H7 (cell line): ENCODE results near the gene SART1. TPM values are rescaled to one million over a fixed set of nuclear protein-coding genes. Genes with fewer than 3 reads are reported as not detected.
"Not testable (repeated sequence)": the region's sequence is repeated elsewhere in the genome, so short reads cannot be mapped to it uniquely, and the experiment has no call there.

Source experiments
- DNase-seq: peaks from one replicate; pipeline ENCODE4 v3.0.0; 2012
- H3K27me3 ChIP-seq: 2 replicates; pipeline ENCODE4 v1.6.0; 2011; ENCODE audit warnings: mild to moderate bottlenecking, low read length; ENCODE audit not compliant: control insufficient read depth, insufficient read depth
- H3K36me3 ChIP-seq: replicated peaks from 2 replicates; pipeline ENCODE4 v1.5.1; 2011; ENCODE audit warnings: low read length; ENCODE audit not compliant: control insufficient read depth, insufficient read depth
- H3K4me3 ChIP-seq: 2 replicates; pipeline ENCODE4 v1.5.1; 2011; ENCODE audit warnings: low read depth, mild to moderate bottlenecking, control low read depth, low read length, moderate library complexity; ENCODE audit not compliant: insufficient read depth
- total RNA-seq: library from RNA; depleted of rRNA; stranded (reverse); fragments of >200 nt; shearing (Covaris generic); gene quantifications from 2 replicates; pipeline ENCODE4 v1.2.3, GENCODE V29; 2014; rRNA removed

Gene SART1
- total RNA-seq, 1 experiment from 2014 or later: 34.6 TPM

DNA sequence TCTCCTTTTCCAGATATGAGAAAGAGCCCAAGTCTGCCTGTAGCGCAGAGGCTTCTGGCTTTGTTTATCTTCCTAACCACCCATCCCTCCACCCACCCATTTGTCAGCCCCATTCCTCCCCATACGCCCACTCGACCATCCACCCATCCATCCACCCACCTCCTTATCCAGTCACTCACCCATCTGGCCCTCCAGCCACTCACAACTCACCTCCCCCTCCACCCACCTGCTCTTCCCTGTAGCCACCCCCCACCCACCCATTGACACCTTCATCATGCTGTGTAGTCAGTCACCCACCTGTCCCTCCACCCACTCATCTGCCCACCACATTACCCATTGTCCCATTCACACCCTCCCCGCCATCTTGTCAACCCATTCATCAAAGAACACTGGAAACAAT lies 55.8 kb downstream of the SART1 start:
- DNase-seq: no peak
- H3K36me3 ChIP-seq: no peaks in the 10 kb centered on the region
- peaks cover 3% of the 10 kb centered on the region; the same call in 1 of the 2 replicates for H3K27me3 ChIP-seq
- no peak overlapping the region for H3K4me3 ChIP-seq

DNA sequence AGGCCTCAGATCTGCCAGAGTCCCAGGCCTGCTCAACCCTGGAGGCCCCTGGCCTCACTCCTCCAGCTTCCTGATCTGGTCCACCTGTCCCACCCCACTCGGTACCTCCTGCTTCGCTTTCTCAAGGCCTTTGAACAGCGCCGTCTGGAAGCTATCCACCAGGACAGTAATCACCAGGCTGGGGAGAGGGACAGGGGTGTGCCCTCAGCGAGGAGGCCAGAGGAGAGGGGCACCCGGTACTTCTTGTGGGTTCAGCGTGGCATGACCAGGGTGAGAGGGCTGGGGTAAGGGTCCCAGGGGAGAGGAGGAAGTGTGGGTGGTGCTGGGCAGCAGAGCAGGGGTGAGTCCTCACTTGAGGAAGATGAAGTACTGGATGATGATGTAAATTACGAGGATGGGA lies 58.7 kb downstream of the SART1 start:
- no peak for DNase-seq
- peaks cover 8% of the 10 kb centered on the region for H3K27me3 ChIP-seq
- no peak overlapping the region for H3K4me3 ChIP-seq
- no peaks in the 10 kb centered on the region for H3K36me3 ChIP-seq

DNA sequence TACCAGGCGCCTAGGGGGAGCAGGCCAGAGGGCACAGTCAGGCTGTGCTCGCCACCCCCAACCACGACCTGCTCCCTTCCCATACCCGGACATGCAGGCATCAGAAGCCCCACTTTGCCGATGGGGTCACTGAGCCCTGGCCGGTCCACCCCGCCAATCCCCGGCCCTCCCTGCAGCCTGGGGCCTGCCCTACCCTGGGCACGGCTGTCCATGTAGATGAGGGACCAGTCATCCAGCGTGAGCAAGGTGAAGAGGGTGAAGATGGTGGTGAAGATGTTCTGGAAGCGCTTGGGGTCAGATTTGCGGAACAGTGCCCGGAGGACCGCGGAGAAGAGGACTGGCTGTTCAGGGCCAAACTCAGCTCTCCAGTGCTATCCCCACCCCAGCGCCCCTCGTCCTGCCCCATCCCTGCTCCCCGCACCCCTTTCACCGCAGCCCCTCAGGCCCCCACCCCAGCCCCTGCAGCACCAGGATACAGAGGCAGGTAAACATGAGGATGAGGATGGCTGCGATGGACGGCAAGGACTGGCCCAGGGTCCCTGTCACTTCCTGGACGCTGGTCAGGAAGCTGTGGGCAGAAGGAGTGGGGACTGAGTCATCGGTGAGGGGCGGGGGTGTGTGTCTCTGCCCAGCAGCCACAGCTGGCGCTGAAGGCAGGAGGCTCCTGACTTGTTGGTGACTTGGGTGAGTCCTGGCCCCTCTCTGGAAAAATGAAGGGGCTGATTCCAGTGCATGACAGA lies 59.3 kb downstream of the SART1 start:
- H3K27me3 ChIP-seq: peaks cover 8% of the 10 kb centered on the region
- no peaks in the 10 kb centered on the region for H3K36me3 ChIP-seq
- no peak for DNase-seq
- no peak overlapping the region for H3K4me3 ChIP-seq

DNA sequence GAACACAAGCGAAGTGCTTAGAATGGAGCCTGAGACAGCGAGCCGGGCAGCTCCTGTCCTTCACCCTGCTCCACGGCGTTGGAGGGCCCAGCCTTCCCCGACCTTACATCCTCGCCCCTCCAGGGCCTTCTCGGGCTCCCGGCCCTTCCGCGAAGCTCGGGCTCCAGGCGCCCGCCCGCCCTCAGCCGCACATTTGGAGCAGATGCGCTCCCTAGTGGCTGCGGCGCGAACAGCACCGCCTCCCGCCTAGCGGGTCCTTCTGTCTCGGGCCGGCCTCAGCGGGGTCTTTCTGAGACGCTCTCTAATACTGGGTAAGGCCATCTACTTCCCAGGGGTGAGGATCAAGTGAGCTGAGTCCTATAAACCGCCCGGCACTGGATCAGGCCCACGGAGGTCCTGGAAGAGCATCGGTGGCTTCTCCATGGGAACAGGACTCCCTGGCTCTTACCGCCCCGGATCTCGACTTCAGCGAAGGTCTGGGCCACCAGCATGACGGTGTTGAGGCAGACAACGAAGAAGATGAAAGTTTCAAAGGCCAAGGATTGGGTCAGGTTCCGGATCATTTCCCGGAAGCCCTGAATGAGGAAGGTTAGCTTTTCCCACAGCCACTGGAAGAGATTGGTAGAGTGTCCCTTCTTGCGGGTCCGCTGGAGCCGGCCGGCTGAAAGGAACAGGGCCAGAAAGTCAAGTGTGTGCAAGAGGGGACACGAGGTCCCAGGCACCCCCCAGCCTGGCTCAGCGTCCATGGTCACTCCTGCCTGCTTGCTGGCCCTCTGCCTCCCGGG lies 61.1 kb downstream of the SART1 start:
- H3K27me3 ChIP-seq: peaks cover 8% of the 10 kb centered on the region
- no peak overlapping the region for H3K4me3 ChIP-seq
- peak; percentile 98 for DNase-seq
- no peaks in the 10 kb centered on the region for H3K36me3 ChIP-seq

DNA sequence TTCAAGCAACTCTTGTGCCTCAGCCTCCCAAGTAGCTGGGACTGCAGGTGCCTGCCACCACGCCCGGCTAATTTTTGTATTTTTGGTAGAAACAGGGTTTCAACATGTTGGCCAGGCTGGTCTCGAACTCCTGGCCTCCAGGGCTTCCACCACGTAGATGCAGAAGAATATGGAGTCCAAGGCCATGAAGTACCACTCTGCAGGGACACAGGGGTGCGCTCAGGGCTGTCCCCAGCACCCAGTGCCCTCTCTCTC lies 61.6 kb downstream of the SART1 start:
- H3K27me3 ChIP-seq, DNase-seq, H3K4me3 ChIP-seq, H3K36me3 ChIP-seq: not testable (repeated sequence)

DNA sequence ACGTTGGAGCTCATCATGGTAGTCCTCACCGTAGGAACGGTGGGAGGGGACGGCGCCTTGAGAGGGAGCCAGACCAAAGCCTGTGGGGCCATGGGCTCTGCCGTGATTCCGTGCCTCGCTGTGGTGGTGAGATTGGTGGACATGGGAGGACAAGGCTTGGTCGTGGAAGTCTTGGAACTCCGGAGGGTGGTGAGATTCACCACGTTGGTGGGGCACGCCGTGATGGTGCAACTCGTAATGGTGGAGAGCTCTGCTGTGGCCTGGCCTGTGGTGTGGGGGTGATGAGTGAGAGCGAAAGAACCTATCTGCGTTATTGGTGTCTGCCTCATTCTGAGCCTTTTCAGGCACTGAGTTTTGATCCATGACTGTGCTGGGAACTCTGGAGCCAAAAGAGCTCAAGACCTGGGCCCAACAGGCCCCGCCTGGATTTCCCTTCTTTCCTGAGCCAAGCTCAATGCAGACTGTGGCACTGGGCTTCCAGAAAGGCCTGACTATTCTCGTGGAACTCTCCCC lies 64.5 kb downstream of the SART1 start, which contains the start of gene CATSPER1:
CATSPER1 (minus strand) TSS at position 463 of the 513 bp plus-strand sequence; CDS start at position 363, 100 bp downstream.
- H3K36me3 ChIP-seq: no peaks in the 10 kb centered on the region
- DNase-seq: no peak
- H3K4me3 ChIP-seq: no peak within 1 kb of the TSS
- peaks cover 8% of the 10 kb centered on the region for H3K27me3 ChIP-seq

Other genes starting within 250 kb of the SART1 start
- gene KAT5, start 249.5 kb upstream of the SART1 start, total RNA-seq: 37.2 and 51.1 TPM in 2 replicates
- gene RNASEH2C, start 240.9 kb upstream of the SART1 start, total RNA-seq: 21.5 and 23.3 TPM in 2 replicates
- gene AP5B1, start 180.8 kb upstream of the SART1 start, total RNA-seq: 6.7 and 7.8 TPM in 2 replicates
- gene OVOL1, start 174.7 kb upstream of the SART1 start, total RNA-seq: 1.2 and 1.4 TPM in 2 replicates
- 0.26 and 0.80 TPM in 2 replicates for gene SNX32, start 127.8 kb upstream of the SART1 start, total RNA-seq
- 916 and 1,083 TPM in 2 replicates for gene CFL1, start 103.6 kb upstream of the SART1 start, total RNA-seq
- gene MUS81, start 101.3 kb upstream of the SART1 start, total RNA-seq: 38.0 and 49.7 TPM in 2 replicates
- gene EFEMP2, start 88.9 kb upstream of the SART1 start, total RNA-seq: 8.5 and 13.2 TPM in 2 replicates
- not detected in 2 replicates for gene CTSW, start 81.9 kb upstream of the SART1 start, total RNA-seq
- 113 and 139 TPM in 2 replicates for gene FIBP, start 73.3 kb upstream of the SART1 start, total RNA-seq
- 39.2 and 42.4 TPM in 2 replicates for gene CCDC85B, start 71.1 kb upstream of the SART1 start, total RNA-seq
- 0.48 and 1.0 TPM in 2 replicates for gene FOSL1, start 61.3 kb upstream of the SART1 start, total RNA-seq
- 23.9 and 29.1 TPM in 2 replicates for gene C11orf68, start 42.7 kb upstream of the SART1 start, total RNA-seq
- gene DRAP1, start 42.3 kb upstream of the SART1 start, total RNA-seq: 88.1 and 97.5 TPM in 2 replicates
- gene TSGA10IP, start 16.3 kb upstream of the SART1 start, total RNA-seq: 1.7 and 4.1 TPM in 2 replicates
- 37.7 and 39.9 TPM in 2 replicates for gene EIF1AD, start 40.4 kb downstream of the SART1 start, total RNA-seq
- gene BANF1, start 40.8 kb downstream of the SART1 start, total RNA-seq: 42.8 and 57.4 TPM in 2 replicates
- gene CST6, start 50.3 kb downstream of the SART1 start, total RNA-seq: 0.48 TPM in 1 of 2 replicates, not detected in the other
- gene CATSPER1, start 64.7 kb downstream of the SART1 start, total RNA-seq: not detected in 2 replicates
- 21.7 and 23.1 TPM in 2 replicates for gene GAL3ST3, start 87.4 kb downstream of the SART1 start, total RNA-seq
- 194 and 221 TPM in 2 replicates for gene SF3B2, start 90.6 kb downstream of the SART1 start, total RNA-seq
- 16.2 and 20.1 TPM in 2 replicates for gene PACS1, start 108.5 kb downstream of the SART1 start, total RNA-seq